GM12875 (cell line): ENCODE data around the gene SLC35D3.

Experiments
- H3K4me3 ChIP-seq: one replicate; pipeline ENCODE4 v1.5.1; 2011; ENCODE audit warnings: low read depth, low read length, control low read depth
- CTCF ChIP-seq: IDR thresholded peaks from 2 replicates; pipeline ENCODE4 v1.5.1; 2011; ENCODE audit warnings: low read depth, mild to moderate bottlenecking, control low read depth, inconsistent platforms, low read length, moderate library complexity, borderline replicate concordance; ENCODE audit not compliant: insufficient read depth

SLC35D3 gene

DNA sequence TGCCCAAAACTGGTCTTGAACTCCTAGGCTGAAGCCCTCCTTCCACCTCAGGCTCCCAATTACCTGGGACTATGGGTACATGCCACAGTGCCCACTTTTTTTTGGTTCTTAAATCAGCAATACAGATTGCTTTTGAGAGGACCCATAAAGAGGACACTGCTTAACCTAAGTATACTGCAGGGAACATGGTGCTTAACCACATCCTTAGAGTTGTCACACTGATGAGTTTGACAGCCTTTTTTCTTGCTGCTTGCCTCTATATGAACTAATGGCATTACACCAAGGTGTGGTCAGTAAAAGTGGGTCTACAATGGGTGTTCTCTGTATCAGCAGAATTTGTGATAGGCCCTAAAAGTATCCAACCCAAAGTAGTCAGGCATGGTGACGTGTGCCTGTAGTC is 7.2 kb upstream of the SLC35D3 start:
- no peak overlapping the region for H3K4me3 ChIP-seq
- no peak for TF ChIP-seq CTCF

DNA sequence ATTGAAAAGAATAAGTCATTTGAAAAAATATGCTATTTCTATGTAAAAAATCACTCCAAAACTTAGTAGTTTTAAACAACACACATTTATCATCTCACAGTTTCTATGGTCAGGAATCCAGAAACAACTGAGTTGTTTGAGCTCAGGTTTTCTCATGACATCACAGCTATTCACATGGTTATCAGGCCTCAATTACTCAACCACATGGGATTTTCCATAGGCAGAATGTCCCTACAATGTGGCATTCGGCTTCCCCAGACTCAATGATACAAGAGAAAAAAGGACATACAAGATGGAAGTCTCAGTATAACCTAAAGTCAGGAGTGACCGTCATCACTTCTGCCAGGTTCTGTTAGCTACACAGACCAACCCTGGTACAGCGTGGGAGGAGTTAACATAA is 3.4 kb upstream of the SLC35D3 start:
- H3K4me3 ChIP-seq = no peak overlapping the region
- TF ChIP-seq CTCF = no peak

DNA sequence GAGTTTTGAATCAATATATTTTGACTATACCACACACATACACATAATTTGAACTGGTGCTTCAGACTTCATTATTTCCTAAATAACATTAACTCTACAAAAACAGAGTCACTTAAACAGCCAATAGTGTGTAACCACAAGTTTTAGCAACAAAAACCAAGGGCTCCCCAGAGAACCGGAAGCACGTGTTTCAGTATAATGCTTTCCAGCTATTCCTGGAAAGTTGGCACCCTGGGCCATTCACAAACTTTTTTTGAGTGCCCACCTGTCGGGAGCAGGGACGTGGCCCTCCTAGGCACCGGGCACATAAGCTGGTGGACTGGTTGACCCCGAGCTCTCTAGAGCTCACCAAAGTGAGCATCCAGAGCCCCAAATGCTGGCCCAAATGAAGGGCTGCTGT is 1.9 kb upstream of the SLC35D3 start:
- H3K4me3 ChIP-seq = no peak overlapping the region
- TF ChIP-seq CTCF = no peak

DNA sequence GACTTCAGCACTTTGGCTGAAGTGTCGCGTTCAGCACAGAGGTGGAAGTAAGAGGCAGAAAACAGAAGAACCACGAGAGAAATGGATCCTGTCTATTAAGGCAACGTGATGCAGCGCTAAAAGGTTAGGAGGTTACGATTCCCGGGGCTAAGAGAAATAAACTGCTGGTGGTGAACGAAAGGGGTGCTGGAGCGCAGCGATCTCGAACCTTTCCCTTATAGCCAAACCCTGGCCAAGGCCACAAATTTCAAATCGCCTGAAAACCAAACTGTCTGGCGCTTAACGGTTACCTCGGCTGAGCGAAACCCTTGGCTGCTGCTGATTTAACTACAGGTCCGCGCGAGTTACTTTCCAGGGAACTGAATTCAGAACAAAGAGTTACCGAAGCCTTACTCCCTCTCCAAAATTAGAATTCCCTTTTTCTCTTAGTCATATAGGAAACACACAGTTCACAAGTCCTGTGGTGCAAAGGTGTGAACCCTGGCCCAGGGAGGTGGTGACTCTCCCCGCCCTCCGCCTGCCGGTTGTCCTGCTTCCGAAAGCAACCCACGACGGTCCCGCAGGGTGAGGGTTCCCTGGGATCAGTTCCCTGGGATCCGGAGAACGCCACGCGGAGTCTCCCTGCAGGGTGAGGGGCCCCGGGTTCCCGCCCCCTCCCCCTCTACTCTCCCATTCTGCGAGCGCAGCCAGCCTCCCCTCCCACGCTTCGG is 1.3 kb upstream of the SLC35D3 start:
- no peak for TF ChIP-seq CTCF
- H3K4me3 ChIP-seq = peak overlapping the region; percentile 10

DNA sequence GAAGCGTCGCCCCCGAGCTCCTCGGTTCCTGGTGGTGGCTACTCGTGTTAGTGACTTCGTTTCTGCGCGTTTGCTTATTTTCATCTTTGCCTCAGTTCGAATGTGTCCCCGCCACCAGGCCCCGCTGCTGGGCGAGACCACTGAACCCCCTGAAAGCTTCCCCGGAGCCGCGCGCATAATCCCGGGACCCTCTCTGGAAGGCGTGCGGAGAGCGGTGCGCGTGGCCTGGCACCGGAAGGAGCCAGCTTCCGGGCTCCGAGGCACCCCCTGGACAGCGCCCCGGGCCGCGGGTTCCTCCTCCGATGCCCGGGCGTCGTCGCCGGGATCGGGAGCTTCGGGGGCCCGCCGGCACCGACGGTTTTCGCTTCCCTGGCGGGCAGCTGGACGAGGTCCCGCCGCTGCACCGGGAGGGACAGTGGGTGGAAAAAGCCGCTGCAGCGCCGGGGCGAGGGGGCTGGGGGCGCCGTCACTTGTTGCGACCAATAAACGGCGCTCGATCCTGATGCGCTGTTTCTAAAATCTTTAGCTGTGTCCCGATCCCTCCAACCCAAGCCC is 643 bp upstream of the SLC35D3 start:
- peak overlapping the region; percentile 43 for H3K4me3 ChIP-seq
- TF ChIP-seq CTCF = no peak

GRCh38 chr6:136922685-136923006 is 545 bp downstream of the SLC35D3 start:
- peak overlapping the region; percentile 35 for H3K4me3 ChIP-seq

More at GRCh38 chr6:136922685-136923006, 545 bp downstream of the SLC35D3 start:
- TF ChIP-seq CTCF = no peak
